GM12878 (cell line): ENCODE measurements around the gene SKIDA1.

ENCODE experiments used
- EZH2 ChIP-seq: IDR thresholded peaks from 2 replicates; pipeline ENCODE4 v1.6.1; 2012; ENCODE audit warnings: low read depth, mild to moderate bottlenecking, control low read depth, inconsistent platforms, low read length, borderline replicate concordance; ENCODE audit not compliant: control insufficient read depth
- FOS ChIP-seq: IDR thresholded peaks from 3 replicates; pipeline ENCODE4 v1.6.1; 2011; ENCODE audit warnings: borderline replicate concordance; ENCODE audit not compliant: insufficient read length; ENCODE audit errors: extremely low read depth
- GABPA ChIP-seq: IDR thresholded peaks from 2 replicates; pipeline ENCODE4 v1.6.1; 2014; ENCODE audit warnings: antibody characterized with exemption, low read depth, mild to moderate bottlenecking, inconsistent platforms
- HCFC1 ChIP-seq: fragments of 150-350 bp; IDR thresholded peaks from 2 replicates; pipeline ENCODE4 v1.6.1; 2014; ENCODE audit warnings: low read length
- IRF4 ChIP-seq: IDR thresholded peaks from 2 replicates; pipeline ENCODE4 v1.6.1; 2011; ENCODE audit warnings: low read depth, low read length
- NRF1 ChIP-seq: conservative IDR thresholded peaks from 2 replicates; pipeline ENCODE4 v1.6.1; 2011; ENCODE audit warnings: mild to moderate bottlenecking, low read depth, low read length, improper control_type of control experiment
- REST ChIP-seq: IDR thresholded peaks from 2 replicates; pipeline ENCODE4 v1.6.1; 2012; ENCODE audit warnings: mild to moderate bottlenecking, low read depth, low read length
- RFX5 ChIP-seq: IDR thresholded peaks from 2 replicates; pipeline ENCODE4 v1.6.1; 2011; ENCODE audit warnings: low read depth, low read length, improper control_type of control experiment
- SIN3A ChIP-seq: IDR thresholded peaks from 2 replicates; pipeline ENCODE4 v1.6.1; 2012; ENCODE audit warnings: low read depth, low read length, improper control_type of control experiment
- USF2 ChIP-seq: IDR thresholded peaks from 2 replicates; pipeline ENCODE4 v1.6.1; 2011; ENCODE audit warnings: low read depth, low read length, improper control_type of control experiment, borderline replicate concordance
- ZZZ3 ChIP-seq: IDR thresholded peaks from 2 replicates; pipeline ENCODE4 v1.6.1; 2011; ENCODE audit warnings: low read depth; ENCODE audit not compliant: control insufficient read depth, insufficient read length
- TF ChIP-seq, protein P1 (sequence below), 3 experiments: IDR thresholded peaks in 2 of 3; conservative IDR thresholded peaks in 1 of 3; 2 replicates each; pipeline ENCODE4 v1.5.1; 2011; ENCODE audit warnings: low read depth in 3 of 3, low read length in 3 of 3, mild to moderate bottlenecking in 3 of 3, control low read depth in 2 of 3, moderate library complexity in 2 of 3, inconsistent platforms in 1 of 3, mixed read lengths in 1 of 3; ENCODE audit not compliant: control insufficient read depth in 2 of 3, insufficient read depth in 1 of 3; ENCODE audit errors: extremely low read depth in 1 of 3

- TF ChIP-seq FOS (no peak), GABPA (no peak), SIN3A (no peak), NRF1 (no peak), IRF4 (no peak), EZH2 (no peak), ZZZ3 (no peak), USF2 (no peak), RFX5 (no peak), REST (no peak), HCFC1 (no peak)
- TF ChIP-seq, protein P1, sequence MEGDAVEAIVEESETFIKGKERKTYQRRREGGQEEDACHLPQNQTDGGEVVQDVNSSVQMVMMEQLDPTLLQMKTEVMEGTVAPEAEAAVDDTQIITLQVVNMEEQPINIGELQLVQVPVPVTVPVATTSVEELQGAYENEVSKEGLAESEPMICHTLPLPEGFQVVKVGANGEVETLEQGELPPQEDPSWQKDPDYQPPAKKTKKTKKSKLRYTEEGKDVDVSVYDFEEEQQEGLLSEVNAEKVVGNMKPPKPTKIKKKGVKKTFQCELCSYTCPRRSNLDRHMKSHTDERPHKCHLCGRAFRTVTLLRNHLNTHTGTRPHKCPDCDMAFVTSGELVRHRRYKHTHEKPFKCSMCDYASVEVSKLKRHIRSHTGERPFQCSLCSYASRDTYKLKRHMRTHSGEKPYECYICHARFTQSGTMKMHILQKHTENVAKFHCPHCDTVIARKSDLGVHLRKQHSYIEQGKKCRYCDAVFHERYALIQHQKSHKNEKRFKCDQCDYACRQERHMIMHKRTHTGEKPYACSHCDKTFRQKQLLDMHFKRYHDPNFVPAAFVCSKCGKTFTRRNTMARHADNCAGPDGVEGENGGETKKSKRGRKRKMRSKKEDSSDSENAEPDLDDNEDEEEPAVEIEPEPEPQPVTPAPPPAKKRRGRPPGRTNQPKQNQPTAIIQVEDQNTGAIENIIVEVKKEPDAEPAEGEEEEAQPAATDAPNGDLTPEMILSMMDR (IDR thresholded peaks at IDR 0.05 in 2 of 3, conservative IDR thresholded peaks at IDR 0.05 in 1 of 3; ENCODE audit: control insufficient read depth in 2 of 3, extremely low read depth in 1 of 3, insufficient read depth in 1 of 3, low read depth in 3 of 3, low read length in 3 of 3): no peak
Measured at GRCh38 chr10:21511095-21511570, 14.3 kb downstream of the SKIDA1 start.
